HG02763 (cell line): ENCODE data around the gene WIPF2.
"Not testable (repeated sequence)": the region's sequence is repeated elsewhere in the genome, so short reads cannot be mapped to it uniquely, and the experiment has no call there.

Experiments used
- ATAC-seq: cut with Tn5 transposase; IDR thresholded peaks from one replicate; pipeline ENCODE4 v1.9.1; 2021; ENCODE audit warnings: mild to moderate bottlenecking, moderate library complexity; ENCODE audit not compliant: unreplicated experiment

Gene WIPF2

GRCh38 chr17:40293363-40293762, 74.3 kb downstream of the WIPF2 start:
- ATAC-seq: no peak

GRCh38 chr17:40295488-40296436, 76.7 kb downstream of the WIPF2 start:
- no peak for ATAC-seq

GRCh38 chr17:40297511-40297910, 78.4 kb downstream of the WIPF2 start:
- no peak for ATAC-seq

- ATAC-seq: no peak
Measured at GRCh38 chr17:40298726-40299125, 79.6 kb downstream of the WIPF2 start.

GRCh38 chr17:40299159-40299757, 80.2 kb downstream of the WIPF2 start:
- not testable (repeated sequence) for ATAC-seq

- ATAC-seq: no peak
Measured at GRCh38 chr17:40301315-40301714, 82.2 kb downstream of the WIPF2 start.

GRCh38 chr17:40303009-40303657, 84.0 kb downstream of the WIPF2 start:
- ATAC-seq: no peak

GRCh38 chr17:40303708-40304551, 84.8 kb downstream of the WIPF2 start:
- ATAC-seq: no peak

- ATAC-seq: not testable (repeated sequence)
Measured at GRCh38 chr17:40304552-40304863, 85.4 kb downstream of the WIPF2 start.

GRCh38 chr17:40304866-40305265, 85.8 kb downstream of the WIPF2 start:
- ATAC-seq: not testable (repeated sequence)

GRCh38 chr17:40306395-40306794, 87.3 kb downstream of the WIPF2 start:
- ATAC-seq: no peak

- ATAC-seq: no peak
Measured at GRCh38 chr17:40307001-40307730, 88.1 kb downstream of the WIPF2 start.

GRCh38 chr17:40307740-40308239, 88.7 kb downstream of the WIPF2 start:
- no peak for ATAC-seq

GRCh38 chr17:40309031-40309948, 90.2 kb downstream of the WIPF2 start, which contains the start of gene RARA:
RARA (plus strand) TSS chr17:40309180; CDS start chr17:40331219, 22,039 bp downstream.
- no peak for ATAC-seq

GRCh38 chr17:40309949-40310510, 90.9 kb downstream of the WIPF2 start:
- no peak for ATAC-seq

- no peak for ATAC-seq
Measured at GRCh38 chr17:40310882-40311391, 91.8 kb downstream of the WIPF2 start.

- ATAC-seq: no peak
Measured at GRCh38 chr17:40311575-40311974, 92.5 kb downstream of the WIPF2 start.

GRCh38 chr17:40312131-40312731, 93.1 kb downstream of the WIPF2 start:
- ATAC-seq: no peak
